Stimulated activated CD4-positive, alpha-beta T cell treated with anti-CD3 and anti-CD28 coated beads, Interleukin-15, amount 100 ng/mL, for 48 hours (primary cell): ENCODE data around the gene TCP11L2.
"Not testable (repeated sequence)": the region's sequence is repeated elsewhere in the genome, so short reads cannot be mapped to it uniquely, and the experiment has no call there.

ENCODE experiments used
- DNase-seq, 2 donors: peaks; one replicate each; pipeline ENCODE4 v3.0.0-alpha.2; 2020; ENCODE audit warnings: low read depth in 2 of 2

Gene TCP11L2

DNA sequence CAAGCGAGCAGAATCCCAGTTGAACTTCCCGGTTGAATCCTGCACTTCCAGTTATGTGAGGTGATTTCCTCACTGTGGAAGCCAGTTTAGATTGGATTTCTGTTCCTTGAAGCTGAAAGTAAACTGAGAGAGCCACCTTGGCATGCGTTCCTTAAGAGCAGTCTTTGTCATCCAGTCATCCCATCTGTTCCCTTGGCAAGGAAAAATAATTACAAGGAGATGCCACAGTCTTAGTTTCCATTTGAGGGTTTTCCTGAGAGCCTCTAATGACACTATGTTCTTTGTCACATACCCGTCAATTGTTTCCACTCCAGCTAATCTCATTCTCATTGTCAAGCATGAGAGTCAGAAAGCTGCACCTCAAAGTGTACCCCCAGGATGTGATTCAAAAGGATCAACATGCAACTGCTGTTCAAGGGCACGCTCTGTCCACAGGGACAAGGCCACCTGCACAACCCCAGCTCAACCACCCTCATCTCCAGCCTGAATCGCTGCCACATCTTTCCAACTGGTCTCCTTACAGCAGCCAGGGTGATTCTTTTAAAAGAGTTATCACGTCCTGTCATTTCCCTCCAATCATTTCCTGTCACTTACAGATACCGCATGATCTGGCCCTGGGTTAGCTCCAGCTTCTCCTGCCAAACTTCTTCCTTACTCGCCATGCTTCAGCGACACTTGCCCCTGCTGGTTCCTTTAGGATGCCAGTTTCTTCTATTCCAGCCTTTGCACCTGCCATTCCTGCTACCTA lies 18.0 kb upstream of the TCP11L2 start:
- no peak for DNase-seq

DNA sequence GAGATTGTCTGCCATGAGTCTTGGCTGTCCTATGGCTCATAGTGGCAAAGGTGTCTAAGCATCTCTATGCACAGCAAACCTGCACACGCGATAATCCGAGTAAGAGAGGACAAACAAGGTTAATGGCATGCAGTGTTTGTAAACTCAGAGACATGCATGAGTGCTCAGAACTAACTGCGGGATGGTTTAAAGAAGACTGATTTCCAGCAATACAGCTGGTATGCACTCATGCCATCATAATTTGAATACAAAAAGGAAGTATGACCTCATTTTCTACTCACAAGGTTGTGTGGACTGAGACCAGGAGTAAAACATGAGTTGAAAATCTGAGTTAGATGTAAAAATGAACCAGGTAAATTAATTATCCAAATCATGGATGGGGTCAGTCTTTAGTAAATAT lies 16.6 kb upstream of the TCP11L2 start:
- DNase-seq = no peak

DNA sequence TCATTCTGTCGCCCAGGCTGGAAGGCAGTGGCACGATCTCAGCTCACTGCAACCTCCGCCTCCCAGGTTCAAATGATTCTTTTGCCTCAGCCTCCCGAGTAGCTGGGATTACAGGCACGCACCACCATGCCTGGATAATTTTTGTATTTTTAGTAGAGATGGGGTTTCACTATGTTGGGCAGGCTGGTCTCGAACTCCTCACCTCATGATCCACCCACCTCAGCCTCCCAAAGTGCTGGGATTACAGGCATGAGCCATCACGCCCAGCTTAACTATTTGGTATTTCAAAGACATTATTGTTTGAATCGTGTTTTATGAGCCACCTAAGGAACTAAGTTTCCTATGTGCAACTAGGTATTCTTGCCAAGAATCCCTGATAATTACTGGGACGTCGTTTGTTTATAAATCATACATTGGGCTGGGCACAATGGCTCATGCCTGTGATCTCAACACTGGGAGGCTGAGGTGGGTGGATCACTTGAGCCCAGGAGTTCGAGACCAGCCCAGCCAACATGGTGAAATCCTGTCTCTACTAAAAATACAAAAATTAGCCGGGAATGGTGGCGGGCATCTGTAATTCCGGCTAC lies 15.9 kb upstream of the TCP11L2 start:
- DNase-seq = not testable (repeated sequence)

DNA sequence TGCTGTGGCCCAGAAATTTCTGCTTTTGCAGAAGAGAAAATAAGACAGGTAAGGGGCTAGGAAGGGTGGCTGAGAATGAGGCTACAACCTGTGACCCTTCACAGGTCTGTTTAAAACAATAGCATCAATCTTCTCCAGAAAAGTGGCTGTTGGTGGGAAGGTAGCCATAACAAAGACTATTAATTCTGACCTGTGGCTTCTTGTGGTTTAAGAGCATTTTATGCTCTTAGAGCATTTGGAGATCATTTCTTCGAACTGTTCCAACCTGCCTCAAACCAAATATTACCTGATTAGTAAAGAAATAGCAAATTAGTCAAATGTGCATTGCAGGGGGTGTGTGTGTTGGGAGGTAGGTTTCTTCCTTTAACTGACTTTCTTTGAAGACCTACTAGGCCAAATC lies 15.2 kb upstream of the TCP11L2 start:
- DNase-seq = no peak

DNA sequence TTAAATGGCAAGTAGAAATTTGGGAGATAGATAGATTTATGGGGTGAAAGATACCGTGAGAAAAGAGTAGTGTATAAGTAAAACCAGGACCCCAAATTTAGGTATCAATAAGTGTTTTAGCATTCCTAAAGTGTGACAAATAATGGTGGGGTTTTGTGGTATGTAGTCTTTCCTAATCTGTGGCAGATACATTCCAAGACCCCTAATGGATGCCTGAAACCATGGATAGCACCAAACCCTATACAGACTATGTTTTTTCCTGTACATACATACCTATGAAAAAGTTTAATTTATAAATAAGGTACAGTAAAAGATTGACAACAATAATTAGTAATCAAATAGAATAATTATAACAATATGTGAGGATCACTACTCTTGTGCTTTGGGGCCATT lies 14.4 kb upstream of the TCP11L2 start:
- no peak for DNase-seq

DNA sequence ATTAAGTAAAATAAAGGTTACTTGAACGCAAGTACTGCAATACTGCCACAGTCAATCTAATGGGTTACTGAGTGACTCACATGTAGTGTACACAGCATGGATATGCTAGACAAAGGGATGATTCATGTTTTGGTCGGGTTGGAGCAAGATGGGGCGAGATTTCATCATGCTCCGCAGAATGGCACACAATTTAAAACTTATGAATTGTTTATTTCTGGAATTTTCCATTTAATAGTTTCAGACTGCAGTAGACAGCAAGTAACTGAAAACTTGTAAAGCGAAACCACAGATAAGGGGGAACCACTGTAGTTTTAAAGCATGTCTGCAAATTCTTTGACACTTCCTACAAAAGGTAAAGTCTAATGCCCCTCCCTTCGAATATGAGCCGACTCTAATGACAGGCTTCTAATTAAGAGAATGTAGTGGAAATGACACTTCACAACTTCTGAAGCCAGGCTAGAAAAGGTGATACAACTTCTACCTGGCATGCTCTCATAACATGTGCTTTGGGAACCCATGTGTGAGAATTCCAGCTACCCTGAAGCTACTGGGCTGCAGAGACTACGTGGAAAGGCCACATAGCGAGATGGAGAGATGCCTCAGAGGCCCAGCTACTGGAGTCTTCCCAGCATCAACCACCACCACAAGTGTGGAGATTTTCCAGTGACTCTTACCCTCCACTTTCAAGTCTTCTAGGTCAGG lies 13.9 kb upstream of the TCP11L2 start:
- DNase-seq = no peak

DNA sequence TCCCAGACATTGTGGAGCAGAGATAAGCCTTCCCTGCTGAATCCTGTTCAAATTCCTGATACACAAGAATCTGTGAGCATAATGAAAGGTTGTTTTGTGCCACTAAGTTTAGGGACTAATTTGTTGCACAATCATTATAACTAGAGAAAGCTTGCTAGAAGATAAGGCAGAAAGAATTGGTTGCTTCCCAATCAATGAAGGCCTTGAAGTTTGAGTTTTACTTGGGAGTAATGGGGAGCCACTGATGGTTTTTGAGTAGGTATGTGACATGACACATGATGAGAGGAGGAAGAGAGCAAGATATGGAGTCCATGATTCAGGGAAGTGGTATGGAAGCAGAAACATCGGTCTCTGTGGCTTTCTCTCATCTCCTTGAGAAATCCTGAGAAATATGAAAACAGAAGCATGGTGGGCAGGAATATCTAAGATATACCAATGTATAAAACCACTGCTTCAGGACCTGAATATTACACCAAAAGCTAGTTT lies 13.3 kb upstream of the TCP11L2 start:
- no peak for DNase-seq

DNA sequence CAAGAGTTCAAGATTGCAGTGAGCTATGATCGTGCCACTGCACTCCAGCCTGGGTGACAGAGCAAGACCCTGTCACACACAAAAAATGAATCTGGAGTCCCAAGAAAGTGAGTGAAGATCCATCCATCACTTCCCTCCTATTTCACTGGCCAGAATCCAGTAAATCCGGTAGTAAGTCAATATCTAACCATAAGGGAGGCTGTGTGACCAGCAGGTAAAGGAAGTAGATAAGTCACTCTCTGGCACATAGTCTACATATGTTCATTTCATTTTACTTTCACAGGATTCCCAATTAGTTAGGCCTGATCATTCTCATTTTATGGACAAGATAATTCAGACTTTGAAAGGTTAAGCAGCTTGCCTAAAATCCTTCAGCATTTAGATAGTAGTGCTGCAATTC lies 11.9 kb upstream of the TCP11L2 start:
- no peak for DNase-seq

DNA sequence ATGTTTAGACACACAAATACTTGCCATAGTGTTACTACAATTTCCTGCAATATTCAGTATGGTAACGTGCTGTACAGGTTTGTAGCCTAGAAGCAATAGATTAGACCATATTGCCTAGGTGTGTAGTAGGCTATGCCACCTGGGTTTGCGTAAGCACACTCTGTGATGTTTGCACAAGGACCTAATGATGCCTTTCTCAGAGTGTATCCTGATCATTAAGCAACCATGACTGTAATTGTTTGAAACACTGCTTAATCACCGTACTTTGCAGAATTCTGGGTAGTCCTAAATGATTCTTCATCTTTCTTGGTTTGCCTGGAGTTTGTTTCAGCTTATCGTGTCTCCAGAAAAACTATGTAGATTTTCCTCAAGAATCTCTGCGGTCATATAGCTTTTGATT lies 11.2 kb upstream of the TCP11L2 start:
- DNase-seq = no peak

DNA sequence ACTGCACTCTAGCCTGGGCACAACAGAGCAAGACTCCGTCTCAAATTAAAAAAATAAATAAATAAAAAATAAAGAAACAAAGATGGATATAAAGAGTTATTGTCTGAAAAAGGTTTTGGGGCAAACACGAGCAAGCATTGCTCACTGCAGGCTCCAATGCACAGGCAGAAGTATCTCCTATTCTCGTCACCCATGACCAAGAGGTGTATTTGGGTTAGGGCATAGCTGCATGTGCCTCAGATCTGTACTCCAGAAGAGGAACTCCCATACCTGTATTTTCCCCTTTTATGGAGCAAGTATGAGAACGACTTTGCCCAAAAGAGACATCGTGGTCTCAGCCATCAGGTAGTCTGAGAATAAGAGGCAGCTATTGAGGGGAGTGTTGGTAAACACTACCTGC lies 10.2 kb upstream of the TCP11L2 start:
- DNase-seq = no peak

DNA sequence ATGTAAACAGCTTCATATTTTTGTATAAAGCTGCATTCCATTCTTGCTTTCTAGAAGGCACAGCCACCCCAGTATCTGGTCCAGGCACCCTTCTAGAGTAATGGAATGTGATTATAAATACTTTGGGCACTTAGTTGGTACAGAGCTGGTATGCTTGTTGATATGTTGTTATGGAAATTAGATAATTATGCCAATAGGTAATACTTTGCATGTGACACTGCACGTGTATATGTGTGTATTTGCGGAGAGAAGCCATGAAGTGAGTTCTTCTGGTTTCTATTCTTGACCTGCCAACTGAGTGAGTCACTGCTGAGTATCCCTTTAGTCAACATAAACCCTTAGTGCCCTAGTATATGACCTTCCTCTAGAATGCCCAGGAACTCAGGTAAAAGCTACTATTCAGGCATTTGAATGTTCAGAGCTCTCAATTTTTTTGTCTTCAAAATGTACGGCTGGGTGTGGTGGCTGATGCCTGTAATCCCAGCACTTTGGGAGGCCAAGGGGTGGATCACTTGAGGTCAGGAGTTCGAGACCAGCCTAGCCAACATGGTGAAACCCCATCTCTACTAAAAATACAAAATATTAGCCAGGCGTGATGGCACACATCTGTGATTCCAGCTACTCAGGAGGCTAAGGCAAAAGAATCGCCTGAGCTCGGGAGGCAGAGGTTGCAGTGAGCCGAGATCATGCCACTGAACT lies 6.2 kb upstream of the TCP11L2 start:
- DNase-seq = no peak

DNA sequence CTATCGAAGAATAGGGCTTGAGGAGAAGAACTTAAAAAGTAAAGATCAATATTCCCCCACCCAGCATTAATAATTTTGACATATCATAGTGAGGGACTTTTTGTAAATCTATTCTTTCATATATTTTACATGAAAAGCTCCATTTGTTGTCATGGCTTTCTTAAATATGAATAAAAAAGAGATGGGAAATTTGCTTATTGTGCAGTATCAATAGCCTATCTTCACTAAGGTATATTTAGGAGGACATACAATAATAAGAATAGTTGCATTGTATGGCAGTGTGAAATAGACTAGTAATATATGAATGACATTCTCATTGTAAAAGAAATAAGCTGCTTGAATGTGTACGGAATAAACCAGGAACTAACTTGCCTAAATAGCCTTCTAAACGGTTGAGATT lies 5.5 kb upstream of the TCP11L2 start:
- no peak for DNase-seq

DNA sequence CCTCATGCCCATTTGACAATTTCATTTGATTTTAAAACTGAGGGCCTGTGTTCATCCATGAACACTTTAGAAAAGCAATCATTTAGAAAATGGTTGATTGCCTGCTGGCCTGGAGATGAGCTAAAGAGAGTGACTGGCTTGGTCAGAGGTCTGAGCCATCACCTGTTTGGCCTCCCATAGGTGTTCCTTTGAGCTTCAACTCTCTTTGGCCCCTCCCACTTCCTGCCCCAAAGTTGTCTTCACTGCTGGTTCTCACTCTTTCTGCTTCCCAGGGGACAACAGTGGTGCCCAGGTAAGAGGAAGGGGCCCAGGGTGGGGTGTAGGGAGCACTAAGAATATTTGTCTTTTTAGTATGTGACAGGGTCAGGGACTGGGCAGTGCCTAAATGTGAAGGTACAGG lies 4.9 kb upstream of the TCP11L2 start:
- no peak for DNase-seq

DNA sequence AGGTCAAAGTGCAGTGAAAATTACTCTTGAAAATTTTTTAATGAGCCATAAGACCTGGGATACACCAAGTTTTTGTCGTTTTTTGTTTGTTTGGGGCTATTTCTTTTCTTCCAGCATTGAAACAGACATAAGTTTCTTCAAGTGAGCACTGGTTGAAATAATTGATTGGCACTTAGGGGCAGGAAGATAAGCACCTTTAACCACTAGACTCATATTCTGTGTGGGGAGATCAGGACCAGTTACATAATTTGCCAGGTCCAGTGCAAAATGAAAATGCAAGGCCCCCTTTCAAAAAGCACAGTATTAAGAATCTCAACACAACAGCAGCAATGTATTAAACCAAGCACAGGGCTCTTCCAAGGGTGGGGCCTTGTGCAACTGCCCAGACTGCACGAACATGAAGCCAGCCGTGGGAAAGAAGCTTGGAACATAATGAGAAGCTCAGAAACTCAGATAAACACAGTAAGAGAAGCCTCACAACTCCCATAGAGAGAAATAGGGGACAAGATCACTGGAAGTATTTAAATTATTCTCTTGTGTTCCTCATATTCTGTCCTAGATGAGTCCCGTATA lies 3.2 kb upstream of the TCP11L2 start:
- no peak for DNase-seq

DNA sequence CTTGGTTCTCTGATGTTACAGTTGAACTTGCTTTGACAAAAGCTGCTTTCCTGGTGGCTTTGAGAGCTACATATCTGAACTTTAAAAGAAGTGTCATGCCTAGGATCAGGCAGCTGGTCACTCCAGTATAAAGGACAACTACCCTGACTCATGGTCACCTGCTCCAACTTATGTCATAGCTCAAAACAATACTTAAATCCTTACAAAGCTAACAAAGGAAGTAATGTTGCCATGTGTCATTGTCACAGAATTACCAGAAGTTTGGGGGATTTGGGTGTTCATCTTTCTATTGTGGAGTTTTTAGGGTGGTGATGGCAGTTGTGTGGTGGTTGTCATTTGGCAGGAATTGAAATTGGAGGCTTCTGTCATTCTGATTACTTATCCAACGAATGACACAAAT lies 1.8 kb upstream of the TCP11L2 start:
- DNase-seq = no peak

DNA sequence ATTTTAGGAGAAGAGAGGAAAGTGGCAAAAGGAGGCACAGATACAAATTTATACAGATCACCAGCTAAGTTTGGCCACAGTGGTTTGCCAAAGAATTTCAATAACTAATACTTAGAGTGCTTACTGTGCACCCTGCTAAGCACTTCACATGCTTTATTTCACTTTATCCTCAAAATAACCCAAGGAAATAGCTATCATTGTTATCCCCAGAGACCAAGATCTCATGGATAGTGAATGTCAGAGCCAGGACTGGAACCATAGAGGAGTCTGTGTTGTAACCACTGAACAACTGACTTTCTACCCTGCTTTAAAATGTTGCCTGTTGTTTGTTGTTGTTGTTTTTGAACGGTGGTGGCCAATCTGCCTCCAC lies 1.3 kb upstream of the TCP11L2 start:
- DNase-seq = no peak

DNA sequence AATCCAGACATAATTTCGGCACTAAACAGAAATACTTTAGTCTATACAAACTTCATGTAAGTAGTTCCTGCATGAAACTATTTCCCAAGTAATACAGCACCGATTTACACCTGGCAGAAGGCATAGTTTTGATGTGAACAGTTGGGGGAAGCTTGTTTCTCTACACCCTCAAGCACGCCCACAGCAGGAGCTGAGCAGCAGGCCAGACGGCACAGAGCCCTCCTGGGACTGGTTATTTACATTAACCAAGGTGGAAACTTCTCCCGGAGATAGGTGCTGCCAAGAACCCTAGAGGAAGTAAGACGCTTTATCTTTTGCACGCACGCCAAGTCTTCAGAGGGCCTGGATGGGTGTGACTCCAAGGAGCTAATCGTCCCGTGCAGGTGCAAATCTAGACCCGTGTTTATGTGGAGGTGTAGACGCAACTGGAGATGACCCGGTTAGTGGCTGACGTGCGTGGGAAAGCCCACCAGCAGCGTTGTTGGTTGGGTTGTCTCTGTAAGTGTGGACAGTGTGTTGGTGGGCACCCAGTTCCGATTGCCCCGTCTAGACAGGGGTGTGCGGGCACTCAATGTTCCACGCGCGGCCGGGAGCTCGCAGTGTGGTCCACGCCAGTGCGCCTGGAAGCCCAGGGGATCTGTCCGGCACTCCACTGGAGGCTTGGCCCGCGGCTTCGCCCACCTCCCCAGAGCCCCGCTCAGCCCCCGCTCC lies 767 bp upstream of the TCP11L2 start:
- DNase-seq = peak in 1 of 2 donors; percentile 17

DNA sequence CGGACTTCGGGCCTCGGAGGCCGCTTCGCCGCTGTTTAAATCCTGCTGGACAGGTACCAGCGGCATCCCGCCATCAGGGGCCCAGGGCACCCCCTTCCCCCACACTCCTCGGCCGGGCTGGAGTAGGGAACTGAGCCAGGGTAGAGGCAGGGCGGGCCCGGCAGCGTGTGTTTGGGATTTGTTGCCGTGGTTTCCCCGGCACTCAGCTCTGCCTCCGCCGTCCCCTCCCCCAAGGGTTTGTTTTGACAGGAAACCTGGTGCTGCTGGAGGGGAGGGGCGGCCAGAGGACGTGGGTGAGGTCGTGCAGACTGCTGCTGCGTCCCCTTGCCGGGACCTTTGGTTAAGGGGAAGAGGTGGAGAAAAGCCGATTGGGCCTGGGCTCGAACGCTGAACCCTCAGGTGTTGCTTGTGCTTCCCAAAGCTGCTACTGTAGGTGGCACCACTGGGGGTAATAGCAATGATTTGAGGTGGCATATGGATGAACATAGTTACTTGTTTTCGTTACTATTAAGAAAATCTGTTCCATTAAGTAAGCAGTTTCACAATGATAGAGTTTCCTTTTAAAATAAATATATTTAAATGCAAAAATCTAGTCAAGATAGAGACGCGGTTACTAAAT lies 778 bp downstream of the TCP11L2 start:
- DNase-seq = peak; percentile 71 to 74

DNA sequence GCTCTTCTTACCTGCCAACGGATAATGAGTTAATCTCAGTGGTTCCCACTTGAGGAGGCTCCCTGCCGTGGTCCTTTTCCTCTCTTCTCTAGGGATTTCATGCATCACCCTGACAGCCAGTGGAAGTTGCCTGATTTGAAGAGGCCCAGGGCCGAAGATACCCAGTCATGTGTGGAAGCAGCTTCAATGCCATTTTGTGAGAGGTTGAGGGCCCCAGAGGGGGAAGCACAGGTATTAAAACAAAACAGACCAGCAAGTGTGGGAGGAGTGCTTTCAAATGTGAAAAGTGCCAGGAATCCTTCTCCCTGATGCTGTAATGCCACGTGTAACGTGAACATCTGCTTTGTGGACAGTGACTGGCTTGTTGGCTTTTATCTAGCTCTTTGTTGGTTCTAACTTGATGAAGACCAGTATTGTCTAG lies 1.5 kb downstream of the TCP11L2 start:
- no peak for DNase-seq

DNA sequence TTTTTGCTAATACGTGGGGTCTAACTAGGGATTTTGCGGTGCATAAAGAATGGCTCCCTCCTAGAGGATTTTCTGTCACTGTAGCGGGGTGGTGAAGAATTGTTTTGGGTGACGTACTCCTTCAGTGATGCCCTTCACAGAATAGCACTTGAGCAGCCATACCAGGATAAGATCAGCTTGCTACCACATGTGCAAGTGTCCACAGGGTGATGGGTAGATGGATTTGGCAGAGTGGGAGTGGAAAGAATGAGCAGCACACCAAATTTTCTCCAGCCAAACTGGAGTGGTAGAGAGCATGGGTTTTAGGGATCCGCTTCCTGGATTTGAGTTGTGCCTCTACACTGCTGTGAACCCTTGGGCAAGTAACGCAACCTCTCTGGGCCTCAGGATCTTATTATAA lies 2.3 kb downstream of the TCP11L2 start:
- no peak for DNase-seq

DNA sequence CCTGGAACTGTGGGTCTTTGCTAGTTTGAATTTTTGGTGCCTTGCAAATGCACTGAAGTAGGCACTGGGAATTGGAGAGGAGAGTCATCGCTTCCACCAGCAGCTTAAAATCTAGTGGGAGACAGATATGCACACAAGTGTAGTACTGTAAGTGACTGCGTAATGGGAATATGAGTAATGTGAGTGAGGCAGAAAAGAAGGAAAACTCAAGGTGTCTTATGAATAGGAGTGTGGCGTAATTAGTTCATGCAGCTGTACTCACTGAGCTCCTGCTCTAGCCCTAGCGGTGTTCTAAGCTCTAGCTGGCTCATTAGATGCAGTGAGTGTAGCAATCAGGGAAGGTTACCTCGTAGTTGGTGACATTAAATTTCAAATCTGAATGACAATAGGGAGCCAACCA lies 2.8 kb downstream of the TCP11L2 start:
- DNase-seq = no peak
